ENCODE measurements around the gene ZNF778. TPM values are rescaled to one million over a fixed set of nuclear protein-coding genes. Genes with fewer than 3 reads are reported as not detected.

ZNF778 gene
- total RNA-seq, 1 donor from 2014 or later = 11.4 TPM

DNA sequence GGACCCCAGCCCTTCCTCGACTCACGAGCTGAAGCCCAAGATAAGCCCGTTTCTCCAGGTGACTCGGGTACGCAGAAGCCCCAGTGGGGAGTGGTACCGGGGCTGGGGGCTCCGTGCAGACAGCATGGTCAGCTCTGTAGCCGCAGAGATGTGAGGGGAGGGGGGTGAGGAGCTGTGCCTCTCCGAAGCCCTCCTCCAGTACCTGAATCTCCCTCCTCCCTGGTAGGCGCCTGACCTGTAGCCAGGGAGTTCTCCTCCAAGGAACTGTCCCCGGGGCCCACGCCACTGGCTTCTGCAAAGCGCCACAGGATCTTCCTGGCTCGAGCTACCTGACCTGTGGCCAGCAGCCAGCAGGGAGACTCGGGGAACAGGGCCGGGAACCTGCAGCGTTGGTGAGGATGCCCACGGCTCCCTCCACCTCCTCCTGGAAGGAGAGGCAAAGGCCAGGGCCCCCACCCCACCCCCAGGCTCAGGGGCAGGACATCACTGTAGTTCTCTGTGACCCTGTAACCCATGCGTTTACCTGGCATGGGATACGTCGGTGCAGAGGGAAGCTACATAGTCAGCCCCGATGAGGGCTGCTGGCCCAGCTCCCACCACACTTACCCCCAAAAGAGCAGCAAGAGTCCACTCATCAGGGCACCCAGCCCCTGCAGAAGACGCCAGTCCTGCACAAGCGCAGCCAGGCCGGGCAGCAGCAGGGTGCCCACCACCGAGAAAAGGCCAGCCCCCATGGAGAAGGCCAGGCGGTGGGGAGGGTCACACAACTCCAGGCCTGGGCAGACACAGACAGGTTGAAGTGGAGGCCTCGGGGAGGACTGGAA is 18.9 kb upstream of the ZNF778 start:
- Mint-ChIP-seq H3K27ac (no peak overlapping the region), H3K4me3 (no peak overlapping the region), H3K27me3 (peaks cover 24% of the 10 kb centered on the region), H3K9me3 (peaks cover 6% of the 10 kb centered on the region), H3K36me3 (ENCODE audit: low read depth) (no peaks in the 10 kb centered on the region), H3K4me1 (peaks cover 14% of the 10 kb centered on the region)
- ATAC-seq (ENCODE audit: low read depth) = no peak
- TF ChIP-seq, protein P1, sequence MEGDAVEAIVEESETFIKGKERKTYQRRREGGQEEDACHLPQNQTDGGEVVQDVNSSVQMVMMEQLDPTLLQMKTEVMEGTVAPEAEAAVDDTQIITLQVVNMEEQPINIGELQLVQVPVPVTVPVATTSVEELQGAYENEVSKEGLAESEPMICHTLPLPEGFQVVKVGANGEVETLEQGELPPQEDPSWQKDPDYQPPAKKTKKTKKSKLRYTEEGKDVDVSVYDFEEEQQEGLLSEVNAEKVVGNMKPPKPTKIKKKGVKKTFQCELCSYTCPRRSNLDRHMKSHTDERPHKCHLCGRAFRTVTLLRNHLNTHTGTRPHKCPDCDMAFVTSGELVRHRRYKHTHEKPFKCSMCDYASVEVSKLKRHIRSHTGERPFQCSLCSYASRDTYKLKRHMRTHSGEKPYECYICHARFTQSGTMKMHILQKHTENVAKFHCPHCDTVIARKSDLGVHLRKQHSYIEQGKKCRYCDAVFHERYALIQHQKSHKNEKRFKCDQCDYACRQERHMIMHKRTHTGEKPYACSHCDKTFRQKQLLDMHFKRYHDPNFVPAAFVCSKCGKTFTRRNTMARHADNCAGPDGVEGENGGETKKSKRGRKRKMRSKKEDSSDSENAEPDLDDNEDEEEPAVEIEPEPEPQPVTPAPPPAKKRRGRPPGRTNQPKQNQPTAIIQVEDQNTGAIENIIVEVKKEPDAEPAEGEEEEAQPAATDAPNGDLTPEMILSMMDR (IDR thresholded peaks at IDR 0.05) = no peak
- ChIA-PET CTCF (no interaction called here), POLR2A (interaction anchor here (0.6 kb wide), 1 partner anchor 66 kb away, joined by 5 read pairs; no protein-coding TSS in a partner anchor)
- no peak for DNase-seq
- intact Hi-C loops (cut with micrococcal nuclease) = no loop called here

DNA sequence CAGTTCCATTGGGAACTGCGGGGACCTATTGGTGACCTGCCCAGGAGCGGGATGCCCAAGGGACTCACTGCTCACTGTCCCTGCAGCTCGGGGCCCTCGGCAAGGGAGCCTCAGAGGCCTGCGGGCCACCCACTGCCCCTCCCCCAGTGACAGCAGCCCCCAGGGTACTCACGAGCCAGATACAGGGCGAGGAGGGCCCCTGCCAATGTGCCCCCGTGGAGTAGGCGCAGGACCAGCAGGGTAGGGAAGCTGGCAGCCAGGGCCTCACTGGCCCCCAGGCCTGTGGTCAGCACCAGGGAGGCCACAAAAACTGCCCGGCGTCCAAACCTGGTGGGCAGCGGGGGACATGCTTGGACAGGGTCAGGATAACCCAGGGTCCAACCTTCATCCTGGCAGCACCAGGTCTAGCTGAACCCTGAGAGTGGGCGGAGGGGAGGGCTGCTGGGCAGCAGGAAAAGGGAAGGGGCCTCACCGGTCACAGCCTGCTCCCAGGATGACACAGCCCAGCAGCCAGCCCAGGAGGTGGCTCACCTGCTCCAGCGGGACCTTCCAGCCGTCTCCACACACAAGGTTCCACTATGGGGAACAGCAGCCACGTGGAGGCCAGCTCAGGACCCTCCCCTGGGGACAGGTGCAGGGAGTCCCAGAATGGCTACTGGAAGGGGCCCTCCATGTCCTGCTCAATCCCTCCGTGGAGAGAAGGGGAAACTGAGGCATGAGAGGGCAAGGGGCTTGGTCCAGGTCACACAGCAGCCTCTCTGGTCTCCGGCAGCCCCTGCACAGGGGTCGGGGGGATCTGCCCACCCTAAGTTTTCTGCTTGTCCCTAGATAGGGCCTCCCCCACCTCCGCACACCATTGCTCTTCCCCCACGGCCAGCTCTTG is 18.0 kb upstream of the ZNF778 start:
- Mint-ChIP-seq H3K4me1 (peaks cover 14% of the 10 kb centered on the region), H3K27me3 (peaks cover 26% of the 10 kb centered on the region), H3K36me3 (ENCODE audit: low read depth) (no peaks in the 10 kb centered on the region), H3K9me3 (peaks cover 6% of the 10 kb centered on the region), H3K27ac (no peak overlapping the region), H3K4me3 (no peak overlapping the region)
- POLR2A ChIA-PET = interaction anchor here (0.6 to 1.0 kb wide), 2 partner anchors 17 to 65 kb away, joined by 3 to 5 read pairs; no protein-coding TSS in a partner anchor
- CTCF ChIA-PET = no interaction called here
- DNase-seq (no peak), ATAC-seq (ENCODE audit: low read depth) (no peak)
- intact Hi-C loops (cut with micrococcal nuclease) = no loop called here
- TF ChIP-seq, protein P1 (IDR thresholded peaks at IDR 0.05) = no peak

DNA sequence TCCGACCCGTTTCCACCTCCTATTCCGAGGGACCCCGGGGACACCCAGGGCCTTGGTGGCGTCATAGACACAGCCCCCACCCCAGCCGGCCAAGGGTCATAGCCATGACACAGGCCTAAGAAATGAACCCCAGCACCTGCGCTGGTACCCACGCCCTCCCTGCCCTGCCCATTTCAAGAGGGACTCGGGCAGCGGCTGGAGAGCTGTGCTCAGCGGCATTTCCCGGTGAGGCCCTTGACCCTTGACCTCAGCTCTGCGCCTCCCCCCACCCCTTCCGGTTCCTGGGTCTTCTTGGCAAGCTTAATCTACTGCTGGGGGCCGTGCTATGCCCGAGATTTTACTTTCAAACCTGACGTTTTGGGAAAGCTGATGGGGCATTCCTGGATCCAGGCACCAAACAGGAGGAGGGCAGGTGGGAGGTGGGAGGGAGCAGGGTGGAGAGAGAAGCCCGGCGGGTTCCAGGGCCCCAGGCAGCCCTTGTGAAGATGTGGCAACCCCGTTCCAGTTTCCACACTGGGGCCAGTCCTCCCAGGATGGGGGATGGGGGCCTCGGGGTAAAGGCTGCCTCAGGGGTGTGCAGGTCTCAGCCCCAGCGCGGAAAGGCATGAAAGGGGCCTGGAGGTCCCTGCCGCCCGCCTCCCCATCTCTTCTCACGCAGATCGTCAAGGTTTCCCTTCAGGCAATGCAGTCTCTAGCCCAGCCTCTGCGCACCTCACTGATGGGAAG is 17.2 kb upstream of the ZNF778 start, which contains the start of gene SLC22A31:
TSS of gene SLC22A31 (minus strand) at position 414 of the 726 bp plus-strand sequence. CDS start at position 378, 36 bp downstream.
- H3K9me3 Mint-ChIP-seq = peaks cover 6% of the 10 kb centered on the region
- intact Hi-C loops (cut with micrococcal nuclease) = no loop called here
- peak; percentile 18 for DNase-seq
- TF ChIP-seq, protein P1 (IDR thresholded peaks at IDR 0.05) = no peak
- H3K4me3 Mint-ChIP-seq = no peak within 1 kb of the TSS
- ATAC-seq (ENCODE audit: low read depth) = no peak
- H3K27ac Mint-ChIP-seq = no peak within 1 kb of the TSS
- peaks cover 33% of the 10 kb centered on the region for H3K27me3 Mint-ChIP-seq
- no peaks in the 10 kb centered on the region for H3K36me3 Mint-ChIP-seq (ENCODE audit: low read depth)
- CTCF ChIA-PET = no interaction called here
- POLR2A ChIA-PET = interaction anchor here (1.0 kb wide), 1 partner anchor 16 kb away, joined by 3 read pairs; no protein-coding TSS in a partner anchor
- peaks cover 14% of the 10 kb centered on the region for H3K4me1 Mint-ChIP-seq

DNA sequence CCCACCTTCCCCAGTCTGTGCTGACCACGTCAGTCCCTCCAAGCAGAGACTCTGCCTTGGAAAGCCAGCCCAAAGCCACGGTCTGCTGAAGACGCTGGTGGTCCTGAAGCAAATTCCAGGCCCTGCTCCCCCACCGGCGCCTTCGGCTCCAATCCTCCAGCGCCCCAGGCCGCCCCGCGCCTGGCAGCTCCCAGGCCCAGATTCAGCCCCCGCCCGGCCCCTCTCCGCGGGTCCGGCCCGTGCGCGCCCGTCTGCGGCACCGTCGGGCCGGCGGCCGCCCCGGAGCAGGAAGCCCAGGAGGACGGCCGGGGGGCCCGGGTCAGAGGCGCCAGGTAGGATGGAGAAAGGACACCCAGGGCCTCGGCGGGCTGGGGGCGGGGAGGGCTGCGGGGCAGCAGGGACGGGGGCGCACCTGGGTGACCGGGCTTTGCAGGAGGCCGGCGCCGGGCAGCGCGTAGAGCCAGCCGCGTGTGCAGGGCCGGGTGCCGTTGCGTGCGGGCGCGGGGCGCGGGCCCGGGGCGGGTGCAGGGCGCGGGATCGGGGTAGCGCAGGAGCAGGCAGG is 16.6 kb upstream of the ZNF778 start:
- H3K9me3 Mint-ChIP-seq = peaks cover 6% of the 10 kb centered on the region
- DNase-seq (no peak), ATAC-seq (ENCODE audit: low read depth) (no peak)
- TF ChIP-seq, protein P1 (IDR thresholded peaks at IDR 0.05) = no peak
- CTCF ChIA-PET = no interaction called here
- intact Hi-C loops (cut with micrococcal nuclease) = loop anchor here (1.0 kb wide), 1 partner anchor 30 kb away; the partner anchor contains the start of gene CDH15
- POLR2A ChIA-PET = interaction anchor here (1.0 kb wide), 1 partner anchor 17 kb away, joined by 3 read pairs; the partner anchor contains the start of gene ZNF778
- no peak overlapping the region for H3K27ac Mint-ChIP-seq
- peaks cover 33% of the 10 kb centered on the region for H3K27me3 Mint-ChIP-seq
- peaks cover 14% of the 10 kb centered on the region for H3K4me1 Mint-ChIP-seq
- H3K36me3 Mint-ChIP-seq (ENCODE audit: low read depth) = no peaks in the 10 kb centered on the region
- no peak overlapping the region for H3K4me3 Mint-ChIP-seq

Measured in activated B cell treated with CpG ODN at 0.5 μM for 24 hours (primary cell).